ENCODE data around the gene INSC. TPM values are rescaled to one million over a fixed set of nuclear protein-coding genes. Genes with fewer than 3 reads are reported as not detected.

Gene INSC
- total and polyA plus RNA-seq, 2 of the 8 experiments (the other 6 are each of a cell fraction or from before 2014, with no cell fraction given), result 0.58 to 0.59 TPM

GRCh38 chr11:15161790-15162189, 47.1 kb downstream of the INSC start:
- FAIRE-seq (no peak), DNase-seq (ENCODE audit: low read depth in 1 of 2, low spot score in 2 of 2) (no peak)
- H3K4ac ChIP-seq (replicated peaks; ENCODE audit: insufficient read length, low read depth, low read length), result no peak overlapping the region
- H3K27me3 ChIP-seq (replicated peaks in 1 of 4; ENCODE audit: control insufficient read depth in 3 of 4, extremely low read depth in 1 of 4, insufficient read depth in 3 of 4, low read length in 3 of 4), result no peaks in the 10 kb centered on the region
- no peaks in the 10 kb centered on the region for H3K23me2 ChIP-seq (ENCODE audit: low read depth, low read length)
- no peak overlapping the region for H2AFZ ChIP-seq (ENCODE audit: low read length)
- no peak overlapping the region for H3K23ac ChIP-seq (ENCODE audit: insufficient read length)
- H2BK5ac ChIP-seq (ENCODE audit: low read depth, low read length), result no peak overlapping the region
- H3K79me2 ChIP-seq (ENCODE audit: control insufficient read depth in 1 of 2, insufficient read depth in 2 of 2, low read length in 2 of 2), result no peaks in the 10 kb centered on the region
- H3K18ac ChIP-seq (ENCODE audit: extremely low read depth, low read length), result no peak overlapping the region
- H3K14ac ChIP-seq (ENCODE audit: insufficient read length), result no peak overlapping the region
- no peak overlapping the region for H2BK12ac ChIP-seq (ENCODE audit: low read depth, low read length)
- H3K4me2 ChIP-seq (ENCODE audit: insufficient read depth in 1 of 2, low read depth in 2 of 2, low read length in 2 of 2), result no peak overlapping the region
- no peak overlapping the region for H2BK120ac ChIP-seq (replicated peaks; ENCODE audit: low read depth, low read length)
- no peaks in the 10 kb centered on the region for H3K4me1 ChIP-seq (replicated peaks in 1 of 4; ENCODE audit: control insufficient read depth in 3 of 4, insufficient read depth in 4 of 4, low read length in 3 of 4)
- ChIA-PET POLR2A (ENCODE audit: partially characterized antibody) (interaction anchor here (1.6 kb wide), 1 partner anchor 19 kb away, joined by 3 read pairs; no protein-coding TSS in a partner anchor), CTCF (ENCODE audit: partially characterized antibody) (interaction anchor here (0.9 to 7.8 kb wide), 12 partner anchors 18 to 256 kb away, joined by 3 to 107 read pairs (median 4); no protein-coding TSS in a partner anchor)
- H4K20me1 ChIP-seq (replicated peaks in 1 of 2; ENCODE audit: control insufficient read depth in 1 of 2, insufficient read depth in 2 of 2, low read length in 2 of 2), result no peaks in the 10 kb centered on the region
- no peak overlapping the region for H2BK20ac ChIP-seq (ENCODE audit: low read length)
- H3K9ac ChIP-seq (replicated peaks in 1 of 4; ENCODE audit: extremely low read depth in 1 of 4, low read depth in 3 of 4, low read length in 3 of 4), result no peak overlapping the region
- no peak overlapping the region for H4K5ac ChIP-seq (ENCODE audit: insufficient read length, low read depth, low read length)
- no peaks in the 10 kb centered on the region for H3K36me3 ChIP-seq (ENCODE audit: control insufficient read depth in 2 of 4, insufficient read depth in 4 of 4, low read length in 3 of 4)
- no peak overlapping the region for H3K56ac ChIP-seq (replicated peaks; ENCODE audit: insufficient read length, low read depth, low read length)
- no peak overlapping the region for H4K91ac ChIP-seq (replicated peaks; ENCODE audit: insufficient read length, low read length)
- no peak overlapping the region for H2AK5ac ChIP-seq (ENCODE audit: low read depth, low read length)
- H3K79me1 ChIP-seq (ENCODE audit: low read depth, low read length), result no peaks in the 10 kb centered on the region
- no peaks in the 10 kb centered on the region for H3K9me3 ChIP-seq (ENCODE audit: insufficient read depth in 2 of 2, low read depth in 1 of 2, low read length in 1 of 2)
- no peak overlapping the region for H2BK15ac ChIP-seq (ENCODE audit: low read length)
- 79% methylated on average over 1 of the region's 1 CpG; no CpG with 5 or more reads in 1 of the 2 experiments for WGBS, 2 experiments (ENCODE audit: extremely low coverage in 1 of 2, insufficient coverage in 1 of 2, insufficient read length in 1 of 2, insufficient replicate concordance in 2 of 2, low coverage in 1 of 2, low lambda C conversion rate in 2 of 2, missing lambda C conversion rate in 1 of 2)
- no peak overlapping the region for H3K27ac ChIP-seq (ENCODE audit: low read depth, low read length)
- no peak overlapping the region for H4K8ac ChIP-seq (ENCODE audit: extremely low read depth, insufficient read depth, low read length)
- H3K4me3 ChIP-seq (ENCODE audit: extremely low read depth in 1 of 4, insufficient read depth in 2 of 4, low read depth in 3 of 4, low read length in 4 of 4), result no peak overlapping the region
- no peak for TF ChIP-seq CBX8 (IDR thresholded peaks at IDR 0.05; ENCODE audit: borderline replicate concordance, low read depth, low read length)
- no peak for TF ChIP-seq GABPA (IDR thresholded peaks at IDR 0.05; ENCODE audit: borderline replicate concordance, insufficient read depth, low read length)
- no peak for TF ChIP-seq TBP (IDR thresholded peaks at IDR 0.05; ENCODE audit: low read depth, low read length)
- TF ChIP-seq CEBPB (IDR thresholded peaks at IDR 0.05; ENCODE audit: low read depth, low read length), result no peak
- TF ChIP-seq POLR2A (IDR thresholded peaks at IDR 0.05; ENCODE audit: control extremely low read depth in 1 of 2, low read depth in 2 of 2, low read length in 2 of 2), result no peak
- no peak for TF ChIP-seq POLR2AphosphoS5 (IDR thresholded peaks at IDR 0.05; ENCODE audit: low read depth, low read length)
- no peak for TF ChIP-seq TAF7 (optimal IDR thresholded peaks at IDR 0.05; ENCODE audit: borderline replicate concordance, low read depth, low read length)
- TF ChIP-seq ATF2 (IDR thresholded peaks at IDR 0.05; ENCODE audit: low read length), result no peak
- no peak for TF ChIP-seq RAD21 (IDR thresholded peaks at IDR 0.05 in 1 of 2, conservative IDR thresholded peaks at IDR 0.05 in 1 of 2; ENCODE audit: low read depth in 2 of 2, low read length in 2 of 2)
- no peak for TF ChIP-seq EZH2 (IDR thresholded peaks at IDR 0.05; ENCODE audit: low read depth, low read length, severe bottlenecking)
- TF ChIP-seq FOSL1 (IDR thresholded peaks at IDR 0.05; ENCODE audit: insufficient read depth, low read depth, low read length), result no peak
- TF ChIP-seq MAFK (IDR thresholded peaks at IDR 0.05; ENCODE audit: low read depth, low read length), result no peak
